Dendritic cell treated with granulocyte-macrophage colony-stimulating factor and Interleukin-4, amounts not matched to agents 40 ng/mL and 50 ng/mL, for 4 days (primary cell): ENCODE data around the gene KRTAP12-4.
"Not testable (repeated sequence)": the region's sequence is repeated elsewhere in the genome, so short reads cannot be mapped to it uniquely, and the experiment has no call there.

Experiments
- H3K27ac Mint-ChIP-seq: one replicate; pipeline ENCODE4 v1.8.0; 2022; ENCODE audit warnings: mild to moderate bottlenecking, mixed read lengths
- H3K27me3 Mint-ChIP-seq: one replicate; pipeline ENCODE4 v1.8.0; 2022; ENCODE audit warnings: mild to moderate bottlenecking, mixed read lengths
- H3K36me3 Mint-ChIP-seq: one replicate; pipeline ENCODE4 v1.8.0; 2022; ENCODE audit warnings: low read depth, mixed read lengths
- H3K4me1 Mint-ChIP-seq: one replicate; pipeline ENCODE4 v1.8.0; 2022; ENCODE audit warnings: low read depth, mixed read lengths
- H3K4me3 Mint-ChIP-seq: one replicate; pipeline ENCODE4 v1.8.0; 2022; ENCODE audit warnings: mild to moderate bottlenecking, moderate library complexity, mixed read lengths
- H3K9me3 Mint-ChIP-seq: one replicate; pipeline ENCODE4 v1.8.0; 2022; ENCODE audit warnings: mixed read lengths
- intact Hi-C: fragments of 100-400 bp; cut with micrococcal nuclease; formaldehyde crosslinking; loops from one replicate; pipeline ENCODE4 v1.15.0; 2022

KRTAP12-4 gene

DNA sequence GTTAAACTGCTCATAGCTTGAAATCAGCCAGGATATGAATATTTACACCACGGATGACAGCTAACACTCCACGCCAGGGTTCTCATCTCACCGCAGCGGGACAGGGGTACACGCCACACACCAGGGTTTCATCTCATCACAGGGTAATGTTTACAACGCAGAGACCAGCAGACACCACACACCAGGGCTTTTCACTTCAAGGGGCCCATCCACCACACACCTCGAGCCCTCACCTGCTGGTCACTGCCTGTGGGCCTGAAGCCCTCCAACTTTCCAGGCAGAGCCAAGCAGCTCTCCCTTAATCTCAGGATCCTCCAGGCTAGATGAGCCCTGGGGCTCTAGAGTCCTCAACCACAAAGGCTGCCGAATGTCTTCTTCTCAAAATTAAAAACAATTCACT lies 41.2 kb upstream of the KRTAP12-4 start:
- Mint-ChIP-seq H3K4me3 (no peak overlapping the region), H3K27ac (no peak overlapping the region), H3K27me3 (peaks cover 57% of the 10 kb centered on the region), H3K9me3 (peaks cover 18% of the 10 kb centered on the region), H3K4me1 (no peaks in the 10 kb centered on the region), H3K36me3 (no peaks in the 10 kb centered on the region)
- intact Hi-C loops, result no loop called here

DNA sequence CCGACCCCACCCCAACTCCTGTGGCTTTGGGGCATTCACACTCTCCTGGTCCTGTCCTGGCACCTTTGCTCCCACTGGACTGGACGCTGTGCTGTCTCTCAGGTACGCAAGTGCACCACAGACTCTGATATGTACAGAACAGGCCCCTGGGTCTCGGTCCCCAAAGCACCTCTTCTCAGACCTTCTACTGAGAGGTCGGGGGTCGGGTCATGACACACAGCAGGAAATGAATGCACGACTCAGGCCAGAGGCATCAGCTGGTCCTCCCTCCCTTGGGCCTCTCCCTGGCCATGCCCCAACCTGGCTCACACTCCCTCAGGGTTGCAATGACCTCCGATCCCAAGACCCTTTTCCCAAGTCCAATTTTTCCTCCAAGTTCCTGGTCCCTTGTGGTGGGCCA lies 40.7 kb upstream of the KRTAP12-4 start:
- H3K4me1 Mint-ChIP-seq, result no peaks in the 10 kb centered on the region
- H3K4me3 Mint-ChIP-seq, result no peak overlapping the region
- intact Hi-C loops, result no loop called here
- H3K36me3 Mint-ChIP-seq, result no peaks in the 10 kb centered on the region
- peaks cover 18% of the 10 kb centered on the region for H3K9me3 Mint-ChIP-seq
- H3K27ac Mint-ChIP-seq, result no peak overlapping the region
- H3K27me3 Mint-ChIP-seq, result peaks cover 56% of the 10 kb centered on the region

DNA sequence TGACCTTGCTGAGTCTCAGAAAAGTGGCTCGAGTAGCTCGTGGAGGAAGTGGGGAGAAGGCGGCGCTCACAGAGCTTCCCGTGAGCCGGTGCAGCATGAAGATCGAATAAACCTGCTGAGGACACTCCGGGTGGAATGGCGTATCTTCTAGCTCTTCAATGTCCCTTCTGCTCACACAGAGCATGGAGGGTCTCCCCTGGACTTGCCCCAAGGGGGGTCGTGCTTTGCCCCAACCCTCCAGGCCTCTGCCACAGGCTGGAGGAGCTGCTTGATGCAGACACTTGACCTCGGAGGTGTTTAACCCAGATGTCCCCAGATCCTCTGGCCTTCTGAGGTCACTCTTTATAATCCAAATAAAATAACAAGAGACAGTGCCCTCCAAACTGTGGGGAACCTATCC lies 40.3 kb upstream of the KRTAP12-4 start:
- H3K27me3 Mint-ChIP-seq, result peaks cover 56% of the 10 kb centered on the region
- no peaks in the 10 kb centered on the region for H3K36me3 Mint-ChIP-seq
- H3K9me3 Mint-ChIP-seq, result peaks cover 18% of the 10 kb centered on the region
- H3K27ac Mint-ChIP-seq, result no peak overlapping the region
- H3K4me3 Mint-ChIP-seq, result no peak overlapping the region
- H3K4me1 Mint-ChIP-seq, result no peaks in the 10 kb centered on the region
- intact Hi-C loops, result no loop called here

DNA sequence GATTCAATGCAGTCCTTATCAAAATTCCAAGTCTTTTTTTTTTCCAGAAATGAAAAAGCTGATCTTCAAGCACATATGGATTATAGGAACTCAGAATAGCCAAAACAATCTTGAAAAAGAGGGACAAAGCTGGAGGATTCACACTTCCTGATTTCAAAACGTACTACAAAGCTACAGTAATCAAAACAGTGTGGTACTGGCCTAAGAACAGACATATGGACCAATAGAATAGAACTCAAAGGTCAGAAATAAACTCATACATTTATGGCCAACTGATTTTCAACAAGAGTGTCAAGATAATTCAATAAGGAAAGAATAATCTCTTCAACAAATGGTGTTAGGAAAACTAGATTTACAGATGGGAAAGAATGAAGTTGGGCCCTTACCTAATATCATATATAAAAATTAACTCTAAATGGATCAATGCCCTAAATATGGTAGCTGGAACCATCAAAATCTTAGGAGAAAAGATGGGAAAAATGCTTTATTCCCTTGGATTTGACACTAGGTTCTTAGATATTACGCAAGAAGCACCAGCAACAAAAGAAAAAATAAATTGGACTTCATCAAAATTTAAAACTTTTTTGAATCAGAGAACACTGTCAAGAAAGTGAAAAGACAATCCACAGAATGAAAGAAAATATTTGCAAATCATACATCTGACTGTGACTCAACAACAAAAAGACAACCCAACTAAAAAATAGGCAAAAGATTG lies 38.5 kb upstream of the KRTAP12-4 start:
- no peaks in the 10 kb centered on the region for H3K4me1 Mint-ChIP-seq
- no peaks in the 10 kb centered on the region for H3K36me3 Mint-ChIP-seq
- H3K9me3 Mint-ChIP-seq, result peaks cover 18% of the 10 kb centered on the region
- no peak overlapping the region for H3K4me3 Mint-ChIP-seq
- intact Hi-C loops, result no loop called here
- H3K27me3 Mint-ChIP-seq, result peaks cover 42% of the 10 kb centered on the region
- no peak overlapping the region for H3K27ac Mint-ChIP-seq

DNA sequence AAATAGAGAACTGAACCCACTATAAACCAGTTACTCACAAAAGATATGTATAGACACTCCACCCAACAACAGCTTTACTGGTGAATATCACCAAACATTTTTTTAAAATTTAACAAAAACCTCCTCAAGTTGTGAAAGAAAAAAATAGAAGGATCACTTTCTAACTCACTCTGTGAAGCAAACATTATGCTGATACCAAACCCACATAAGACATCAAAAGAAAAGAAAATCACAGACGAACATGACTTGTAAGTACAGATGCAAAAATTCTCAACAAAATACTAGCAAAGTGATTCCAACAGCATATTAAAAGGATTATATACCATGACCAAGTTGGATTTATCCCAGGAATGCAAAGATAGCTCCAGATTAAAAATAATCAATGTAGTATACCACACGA lies 37.2 kb upstream of the KRTAP12-4 start:
- Mint-ChIP-seq H3K9me3 (peaks cover 18% of the 10 kb centered on the region), H3K4me1 (no peaks in the 10 kb centered on the region), H3K4me3 (no peak overlapping the region), H3K36me3 (no peaks in the 10 kb centered on the region), H3K27ac (no peak overlapping the region), H3K27me3 (peaks cover 37% of the 10 kb centered on the region)
- intact Hi-C loops, result no loop called here

DNA sequence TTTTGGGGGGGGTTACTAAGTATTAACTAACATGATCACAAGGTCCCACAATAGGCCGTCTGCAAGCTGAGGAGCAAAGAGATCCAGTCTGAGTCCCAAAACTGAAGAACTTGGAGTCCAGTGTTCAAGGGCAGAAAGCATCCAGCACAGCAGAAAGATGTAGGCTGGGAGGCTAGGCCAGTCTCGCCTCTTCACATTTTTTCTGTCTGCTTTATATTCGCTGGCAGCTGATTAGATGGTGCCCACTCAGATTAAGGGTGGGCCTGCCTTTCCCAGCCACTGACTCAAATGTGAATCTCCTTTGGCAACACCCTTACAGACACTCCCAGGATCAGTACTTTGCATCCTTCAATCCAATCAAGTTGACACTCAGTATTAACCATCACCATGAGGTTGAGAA lies 35.3 kb upstream of the KRTAP12-4 start:
- H3K4me3 Mint-ChIP-seq, intact Hi-C loops: not testable (repeated sequence)

DNA sequence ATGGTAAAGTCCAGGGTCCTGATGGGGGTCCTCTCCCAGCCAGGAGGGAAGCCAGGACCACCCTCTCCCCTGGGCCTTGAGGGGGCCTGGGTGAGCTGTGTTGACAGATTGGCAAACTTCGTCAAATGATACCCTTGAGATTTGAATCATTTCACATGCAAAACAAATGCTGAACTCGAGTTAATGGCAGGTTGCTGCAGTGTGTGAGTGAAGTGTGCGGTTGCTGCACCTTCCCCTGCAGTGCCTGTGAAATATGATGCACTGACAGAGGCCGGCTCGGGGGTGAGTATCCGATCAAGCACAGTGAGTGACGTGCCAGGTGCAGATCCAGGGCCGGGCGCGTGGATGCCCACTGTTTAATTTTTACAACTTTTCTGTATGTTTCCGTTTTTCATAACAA lies 33.2 kb upstream of the KRTAP12-4 start:
- Mint-ChIP-seq H3K27ac (no peak overlapping the region), H3K4me1 (no peaks in the 10 kb centered on the region), H3K36me3 (no peaks in the 10 kb centered on the region), H3K27me3 (peaks cover 22% of the 10 kb centered on the region), H3K9me3 (peaks cover 3% of the 10 kb centered on the region), H3K4me3 (no peak overlapping the region)
- intact Hi-C loops, result no loop called here

More for the DNA sequence above, 35.3 kb upstream of the KRTAP12-4 start:
- Mint-ChIP-seq H3K27me3 (peaks cover 25% of the 10 kb centered on the region), H3K9me3 (peaks cover 18% of the 10 kb centered on the region)
- H3K4me1 Mint-ChIP-seq, H3K36me3 Mint-ChIP-seq, H3K27ac Mint-ChIP-seq: not testable (repeated sequence)

DNA sequence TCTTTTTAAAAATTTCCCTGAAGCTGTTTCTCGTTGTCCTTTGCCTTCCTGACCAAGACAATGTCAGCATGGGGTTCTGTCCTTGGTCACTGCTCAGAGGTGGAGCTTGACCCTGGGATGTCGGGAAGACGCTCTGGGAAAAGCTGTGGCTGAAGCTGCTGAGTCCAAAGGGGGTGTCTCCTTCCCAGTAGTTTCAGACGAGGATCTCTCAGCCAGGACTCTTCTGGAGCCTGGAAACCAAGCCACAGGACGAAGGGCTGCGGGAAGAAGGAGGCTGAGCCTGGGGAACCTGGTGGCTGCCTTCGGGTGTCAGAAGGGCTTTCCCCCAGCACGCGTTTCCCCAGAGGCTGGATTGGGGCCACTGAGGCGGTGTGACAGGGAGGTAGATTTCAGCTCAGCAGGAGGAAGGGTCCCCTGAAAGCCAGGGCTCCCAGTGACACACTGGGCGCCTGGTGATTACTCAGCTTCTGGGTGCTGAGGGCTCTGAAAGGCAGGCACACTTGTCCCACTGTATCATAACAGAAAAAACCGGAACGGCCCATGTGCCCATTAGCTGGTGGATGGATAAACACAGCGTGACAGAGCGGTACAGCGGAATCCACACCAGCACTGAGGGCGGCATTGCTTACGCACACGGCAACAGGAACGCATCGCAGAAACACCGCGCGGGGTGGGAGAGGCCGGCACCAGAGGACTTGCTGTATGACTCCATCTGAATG lies 32.5 kb upstream of the KRTAP12-4 start:
- Mint-ChIP-seq H3K27ac (no peak overlapping the region), H3K36me3 (no peaks in the 10 kb centered on the region), H3K4me1 (no peaks in the 10 kb centered on the region), H3K27me3 (peaks cover 23% of the 10 kb centered on the region), H3K4me3 (no peak overlapping the region), H3K9me3 (no peaks in the 10 kb centered on the region)
- intact Hi-C loops, result no loop called here

DNA sequence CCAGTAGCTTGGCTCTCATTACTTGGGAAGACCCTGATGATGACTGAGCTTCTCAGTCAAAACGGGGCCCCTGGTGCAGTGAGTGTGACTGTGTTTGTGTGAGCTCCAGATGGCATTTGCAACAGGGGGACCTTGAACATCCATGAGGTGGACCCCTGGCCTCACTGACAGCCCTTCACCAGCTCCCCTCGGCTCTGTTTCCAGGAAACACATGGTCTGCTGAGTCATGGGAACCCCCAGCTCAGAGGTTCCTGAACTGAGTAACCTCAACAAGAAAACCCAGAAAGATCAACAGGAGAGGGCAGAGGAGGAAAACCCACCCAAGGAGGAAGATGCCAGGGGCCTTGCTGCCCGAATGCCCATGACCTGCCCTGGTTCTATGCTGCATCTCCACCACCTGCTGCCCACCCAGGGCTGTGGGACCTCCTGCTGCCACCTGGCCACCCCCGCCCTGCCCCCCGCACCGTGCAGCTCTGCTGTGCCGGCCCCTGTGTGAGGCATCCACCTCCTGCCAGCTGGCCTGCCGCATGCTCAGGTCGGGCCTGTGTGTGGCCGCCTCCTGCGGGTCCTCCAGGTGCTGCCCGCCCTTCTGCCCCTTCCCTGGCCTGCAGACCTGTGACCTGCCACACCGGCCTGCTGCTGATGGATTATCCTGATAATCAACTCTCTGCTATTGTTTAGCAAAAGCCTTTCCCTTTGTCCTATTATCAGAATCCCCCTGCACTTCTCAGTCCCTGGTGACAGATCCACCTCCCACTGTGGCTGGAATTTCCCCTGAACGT lies 31.7 kb upstream of the KRTAP12-4 start:
- intact Hi-C loops, result no loop called here
- peaks cover 27% of the 10 kb centered on the region for H3K27me3 Mint-ChIP-seq
- H3K27ac Mint-ChIP-seq, result no peak overlapping the region
- H3K4me1 Mint-ChIP-seq, result no peaks in the 10 kb centered on the region
- H3K9me3 Mint-ChIP-seq, result no peaks in the 10 kb centered on the region
- no peak overlapping the region for H3K4me3 Mint-ChIP-seq
- H3K36me3 Mint-ChIP-seq, result no peaks in the 10 kb centered on the region

DNA sequence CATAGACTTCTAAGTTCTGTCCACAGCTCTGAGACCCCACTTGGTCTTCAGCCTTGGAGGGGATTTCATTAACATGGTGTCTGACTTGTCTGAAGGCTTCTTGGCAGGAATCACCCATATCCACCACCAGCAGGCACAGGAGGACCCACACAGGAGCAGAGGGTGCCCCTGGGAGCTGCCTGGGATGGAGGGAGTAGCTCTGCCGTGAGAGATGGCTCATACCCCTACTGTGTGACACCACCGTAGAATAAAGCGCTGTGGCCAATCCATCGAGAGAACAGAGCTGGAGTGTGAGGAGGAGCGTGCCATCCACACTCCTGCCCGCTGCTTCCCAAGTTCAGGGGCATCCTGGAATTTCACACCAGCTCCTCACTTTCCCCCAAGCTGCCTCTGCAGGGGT lies 30.6 kb upstream of the KRTAP12-4 start:
- intact Hi-C loops, H3K36me3 Mint-ChIP-seq, H3K27ac Mint-ChIP-seq, H3K4me3 Mint-ChIP-seq, H3K4me1 Mint-ChIP-seq, H3K9me3 Mint-ChIP-seq: not testable (repeated sequence)
- H3K27me3 Mint-ChIP-seq, result peaks cover 23% of the 10 kb centered on the region

DNA sequence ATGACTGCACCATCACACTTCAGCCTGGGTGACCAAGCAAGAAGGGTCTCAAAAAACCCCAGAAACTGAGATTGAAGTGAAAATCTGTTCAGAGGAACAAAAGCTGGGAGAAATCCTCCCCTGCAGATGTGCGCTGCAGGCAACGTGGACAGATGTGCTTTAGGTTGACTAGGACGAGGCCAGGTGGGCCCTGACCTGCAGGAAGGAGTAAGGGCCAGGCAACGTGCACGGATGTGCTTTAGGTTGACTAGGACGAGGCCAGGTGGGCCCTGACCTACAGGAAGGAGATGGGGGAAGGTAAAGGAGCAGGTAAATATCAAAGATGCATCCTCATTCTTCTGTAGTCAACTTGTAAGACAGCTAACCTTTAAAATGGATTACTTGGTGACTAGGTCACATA lies 30.0 kb upstream of the KRTAP12-4 start:
- H3K27me3 Mint-ChIP-seq, result peaks cover 24% of the 10 kb centered on the region
- no peak overlapping the region for H3K4me3 Mint-ChIP-seq
- intact Hi-C loops, result no loop called here
- no peaks in the 10 kb centered on the region for H3K9me3 Mint-ChIP-seq
- H3K4me1 Mint-ChIP-seq, result no peaks in the 10 kb centered on the region
- H3K36me3 Mint-ChIP-seq, result no peaks in the 10 kb centered on the region
- no peak overlapping the region for H3K27ac Mint-ChIP-seq

DNA sequence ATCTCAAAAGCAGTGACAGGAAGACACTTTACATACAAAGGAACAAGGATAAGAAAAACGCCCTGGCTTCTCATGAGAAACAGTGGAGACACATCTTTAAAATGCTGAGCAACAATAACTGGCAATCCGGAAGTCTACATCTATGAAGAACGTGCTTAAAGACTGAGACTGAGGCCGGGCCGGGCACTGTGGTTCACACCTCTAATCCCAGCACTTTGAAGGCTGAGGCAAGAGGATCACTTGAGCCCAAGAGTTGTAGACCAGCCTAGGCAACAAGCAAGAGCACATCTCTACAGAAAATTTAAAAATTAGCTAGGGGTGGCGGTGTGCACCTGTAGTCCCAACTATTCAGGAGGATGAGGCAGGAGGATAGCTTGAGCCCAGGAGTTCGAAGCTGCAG lies 29.6 kb upstream of the KRTAP12-4 start:
- intact Hi-C loops, result no loop called here
- no peak overlapping the region for H3K4me3 Mint-ChIP-seq

DNA sequence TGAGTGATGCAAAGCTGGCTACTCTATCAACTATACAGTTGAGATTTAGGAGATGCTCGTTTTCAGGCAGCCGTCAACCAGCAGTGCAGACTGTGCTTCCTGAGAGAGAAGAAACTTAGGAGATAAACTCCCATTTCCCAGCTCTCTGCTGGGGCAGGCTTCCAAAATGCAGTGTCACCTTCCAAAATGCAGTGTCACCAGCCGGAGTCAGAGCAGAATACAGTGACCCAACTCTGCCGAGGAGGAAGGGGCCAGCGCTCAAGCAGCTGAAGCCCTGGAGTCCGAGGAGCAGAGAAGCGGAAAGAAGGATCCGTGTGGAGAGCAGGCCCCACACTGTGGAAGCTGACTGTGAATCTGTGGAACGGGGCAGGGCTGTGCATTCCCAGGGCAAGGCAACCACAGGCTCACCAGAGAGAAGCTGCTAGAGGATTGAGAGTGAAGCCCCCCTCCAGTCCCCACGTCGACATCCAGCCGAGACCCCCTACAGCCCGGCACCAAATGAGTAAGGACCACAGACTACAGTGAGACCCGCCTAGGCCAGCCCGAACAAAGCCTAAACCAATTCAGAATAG lies 28.2 kb upstream of the KRTAP12-4 start:
- peaks cover 22% of the 10 kb centered on the region for H3K27me3 Mint-ChIP-seq
- no peak overlapping the region for H3K27ac Mint-ChIP-seq
- intact Hi-C loops, result no loop called here
- H3K9me3 Mint-ChIP-seq, result no peaks in the 10 kb centered on the region
- H3K4me1 Mint-ChIP-seq, result no peaks in the 10 kb centered on the region
- H3K4me3 Mint-ChIP-seq, result no peak overlapping the region
- no peaks in the 10 kb centered on the region for H3K36me3 Mint-ChIP-seq

More for the DNA sequence above, 29.6 kb upstream of the KRTAP12-4 start:
- no peaks in the 10 kb centered on the region for H3K4me1 Mint-ChIP-seq
- no peaks in the 10 kb centered on the region for H3K36me3 Mint-ChIP-seq
- peaks cover 24% of the 10 kb centered on the region for H3K27me3 Mint-ChIP-seq
- H3K9me3 Mint-ChIP-seq, result no peaks in the 10 kb centered on the region
- H3K27ac Mint-ChIP-seq, result no peak overlapping the region
